GM12801 (cell line): ENCODE data around the gene MSRB2.

Source experiments
- TF ChIP-seq, protein P1 (sequence below): IDR thresholded peaks from one replicate; pipeline ENCODE4 v1.5.1; 2011; ENCODE audit warnings: control low read depth; ENCODE audit not compliant: insufficient read length; ENCODE audit errors: extremely low read depth

The MSRB2 gene

DNA sequence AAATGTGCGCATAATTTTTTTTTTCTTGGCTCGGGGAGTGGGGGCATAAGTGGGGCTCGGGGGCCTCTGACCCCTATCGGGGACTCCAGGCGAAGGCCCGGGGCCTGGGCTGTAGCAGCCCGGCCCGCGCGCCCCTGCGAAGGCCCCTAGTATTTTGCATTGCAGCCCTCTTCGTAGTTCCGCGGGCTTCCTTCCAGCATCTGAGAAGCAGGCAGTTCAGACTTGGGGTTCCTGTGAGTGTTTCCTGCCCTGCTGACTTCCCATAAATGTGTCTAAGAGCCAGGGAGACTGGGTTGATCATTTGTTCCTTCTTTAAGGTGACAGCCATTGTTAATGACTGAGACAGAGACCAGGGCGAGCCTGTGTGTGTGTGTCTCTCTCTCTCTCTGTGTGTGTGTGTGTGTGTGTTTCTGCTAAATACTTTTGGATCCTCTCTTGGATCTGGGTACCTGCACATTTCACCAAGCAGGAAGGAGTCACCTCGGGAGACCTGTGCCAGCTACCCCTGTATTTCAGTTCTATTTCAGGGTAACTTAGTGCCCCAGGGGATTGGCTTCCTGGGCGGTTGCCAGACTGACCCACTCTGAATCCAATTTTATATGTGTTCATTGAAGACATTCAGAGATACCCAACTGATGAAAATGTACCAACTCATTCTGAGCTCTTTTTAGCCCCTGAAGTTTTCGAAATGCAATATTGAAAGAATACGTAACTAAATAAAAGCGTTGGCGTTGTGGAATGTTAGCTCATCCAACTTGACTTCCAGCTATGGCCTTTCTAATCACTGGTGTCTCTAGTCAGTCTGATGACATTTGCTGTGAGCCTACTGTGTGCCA lies 805 bp downstream of the MSRB2 start:
- TF ChIP-seq, protein P1, sequence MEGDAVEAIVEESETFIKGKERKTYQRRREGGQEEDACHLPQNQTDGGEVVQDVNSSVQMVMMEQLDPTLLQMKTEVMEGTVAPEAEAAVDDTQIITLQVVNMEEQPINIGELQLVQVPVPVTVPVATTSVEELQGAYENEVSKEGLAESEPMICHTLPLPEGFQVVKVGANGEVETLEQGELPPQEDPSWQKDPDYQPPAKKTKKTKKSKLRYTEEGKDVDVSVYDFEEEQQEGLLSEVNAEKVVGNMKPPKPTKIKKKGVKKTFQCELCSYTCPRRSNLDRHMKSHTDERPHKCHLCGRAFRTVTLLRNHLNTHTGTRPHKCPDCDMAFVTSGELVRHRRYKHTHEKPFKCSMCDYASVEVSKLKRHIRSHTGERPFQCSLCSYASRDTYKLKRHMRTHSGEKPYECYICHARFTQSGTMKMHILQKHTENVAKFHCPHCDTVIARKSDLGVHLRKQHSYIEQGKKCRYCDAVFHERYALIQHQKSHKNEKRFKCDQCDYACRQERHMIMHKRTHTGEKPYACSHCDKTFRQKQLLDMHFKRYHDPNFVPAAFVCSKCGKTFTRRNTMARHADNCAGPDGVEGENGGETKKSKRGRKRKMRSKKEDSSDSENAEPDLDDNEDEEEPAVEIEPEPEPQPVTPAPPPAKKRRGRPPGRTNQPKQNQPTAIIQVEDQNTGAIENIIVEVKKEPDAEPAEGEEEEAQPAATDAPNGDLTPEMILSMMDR, result no peak

GRCh38 chr10:23096802-23097549 lies 1.6 kb downstream of the MSRB2 start:
- TF ChIP-seq, protein P1, result no peak

DNA sequence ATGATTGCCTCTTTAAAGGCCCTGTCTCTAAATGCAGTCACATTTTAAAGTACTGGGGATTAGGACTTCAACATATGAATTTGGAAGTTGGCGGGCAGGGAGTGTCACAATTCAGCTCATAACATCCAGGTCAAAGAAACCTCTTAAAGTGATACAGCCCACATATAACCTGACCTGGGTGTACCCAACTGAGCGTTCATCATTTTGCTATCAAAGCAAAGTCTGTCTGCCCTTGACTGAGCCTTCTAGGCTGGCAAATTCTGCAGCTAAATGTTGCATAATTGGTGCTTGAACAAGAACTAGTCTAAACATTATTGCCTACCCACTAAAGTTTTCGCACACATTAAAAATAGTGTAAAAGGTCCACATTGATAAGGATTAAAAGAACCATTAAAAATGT lies 3.7 kb downstream of the MSRB2 start:
- TF ChIP-seq, protein P1, result no peak

DNA sequence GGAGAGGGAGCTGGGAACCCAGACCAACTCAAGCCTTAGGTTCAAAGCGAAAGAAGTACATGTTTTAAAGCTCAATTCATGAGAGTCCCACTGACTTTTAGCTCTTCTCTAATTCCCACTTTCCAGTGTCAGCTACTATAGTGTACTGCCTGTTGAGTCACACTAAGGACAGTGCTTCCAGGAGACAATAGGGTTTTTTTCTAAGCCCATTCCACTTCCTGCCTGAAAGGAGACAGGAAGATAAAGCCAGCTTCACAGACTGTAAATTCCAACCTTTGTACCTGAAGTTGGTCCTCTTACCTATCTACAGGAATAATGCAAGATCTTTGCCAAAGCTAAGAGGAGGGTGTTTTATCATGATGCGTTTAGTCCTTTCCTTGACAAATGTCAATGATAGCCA lies 4.4 kb downstream of the MSRB2 start:
- TF ChIP-seq, protein P1, result no peak

- TF ChIP-seq, protein P1, result no peak
Measured at GRCh38 chr10:23100331-23101030, 5.1 kb downstream of the MSRB2 start.

- TF ChIP-seq, protein P1, result no peak
Measured at GRCh38 chr10:23106331-23107072, 11.1 kb downstream of the MSRB2 start.
